ENCODE measurements around the gene BLTP2.
"Not testable (repeated sequence)": the region's sequence is repeated elsewhere in the genome, so short reads cannot be mapped to it uniquely, and the experiment has no call there.

Gene BLTP2

DNA sequence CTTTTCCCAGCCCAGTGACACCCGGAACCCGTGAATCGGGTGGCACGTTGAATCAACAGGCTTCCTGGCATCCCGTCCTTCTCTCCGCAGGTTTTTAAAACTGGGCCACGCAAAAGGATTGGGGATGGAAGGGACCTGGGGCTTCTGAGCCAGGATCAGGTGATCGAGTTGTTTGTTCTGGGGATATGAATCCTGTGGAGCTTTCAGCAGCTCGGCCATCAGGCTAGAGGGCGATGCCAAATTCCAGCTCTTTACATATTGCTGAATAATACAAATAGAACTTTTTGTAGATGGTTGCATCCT lies 17.5 kb upstream of the BLTP2 start:
- TF ChIP-seq CTCF (IDR thresholded peaks at IDR 0.05; ENCODE audit: insufficient read depth, low read depth, low read length, missing control alignments), result no peak
- DNase-seq (ENCODE audit: low read depth), result no peak
- peak overlapping the region; percentile 99 for H3K4me3 ChIP-seq (ENCODE audit: low read length)

DNA sequence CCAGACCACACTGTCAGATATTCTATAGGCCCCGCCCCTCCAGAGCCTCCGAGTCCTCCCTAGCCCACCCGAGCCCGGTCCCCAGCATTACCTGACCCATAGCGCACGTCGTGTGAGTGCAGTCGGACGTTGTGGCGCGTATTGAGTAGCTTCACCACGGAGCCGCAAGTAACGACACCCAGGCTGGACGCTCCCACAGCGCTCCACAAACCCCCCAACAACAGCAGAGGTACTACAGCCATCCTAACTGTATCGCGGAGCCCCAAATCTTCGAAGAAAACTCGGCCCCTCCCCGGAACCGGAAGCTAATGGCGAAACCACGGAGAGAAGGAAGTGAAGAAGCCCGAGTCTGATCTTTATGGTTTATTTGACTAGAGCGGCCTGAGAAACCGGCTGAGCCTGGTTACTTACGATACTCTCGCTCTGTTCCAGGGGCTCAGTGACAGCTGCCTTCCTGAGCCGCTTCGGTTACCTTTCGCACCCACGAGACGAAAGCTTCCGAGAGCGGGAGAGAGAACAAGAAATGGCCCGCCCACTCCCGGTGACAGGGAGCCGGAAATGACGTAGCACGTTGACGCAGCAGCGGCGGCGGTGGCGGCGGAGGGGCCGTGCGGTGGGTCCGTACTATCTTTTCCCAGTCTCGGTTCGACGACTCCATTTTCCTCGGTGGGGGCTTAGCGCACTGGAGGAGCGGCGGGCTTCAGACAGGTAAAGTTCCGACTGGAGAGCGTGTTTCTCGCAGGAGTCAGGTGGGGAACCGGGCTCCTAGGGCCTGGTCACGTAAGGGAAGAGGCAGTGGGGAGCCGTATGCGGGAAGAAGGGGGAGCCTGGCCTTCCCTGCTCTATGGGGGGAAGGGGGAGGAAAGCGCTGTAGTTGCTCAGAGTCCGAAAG lies 16.9 kb upstream of the BLTP2 start, which contains the start of the genes SDF2 and SUPT6H:
SDF2 (minus strand) TSS at position 272 of the 892 bp plus-strand sequence; CDS start at position 242, 30 bp downstream.
SUPT6H (plus strand) TSS at position 571 of the 892 bp plus-strand sequence. CDS start 11,197 bp downstream, outside the sequence.
- peak; percentile 87 for DNase-seq (ENCODE audit: low read depth)
- H3K4me3 ChIP-seq (ENCODE audit: low read length), result peak within 1 kb of the TSS; percentile 99
- TF ChIP-seq CTCF (IDR thresholded peaks at IDR 0.05; ENCODE audit: insufficient read depth, low read depth, low read length, missing control alignments), result no peak

- not testable (repeated sequence) for DNase-seq (ENCODE audit: low read depth); H3K4me3 ChIP-seq (ENCODE audit: low read length)
These were observed 14.5 kb upstream of the BLTP2 start for GRCh38 chr17:28659497-28659881.

GRCh38 chr17:28658766-28659496 lies 14.0 kb upstream of the BLTP2 start:
- not testable (repeated sequence) for DNase-seq (ENCODE audit: low read depth); H3K4me3 ChIP-seq (ENCODE audit: low read length)

GRCh38 chr17:28658342-28658741 lies 13.4 kb upstream of the BLTP2 start:
- DNase-seq (ENCODE audit: low read depth), result not testable (repeated sequence)

GRCh38 chr17:28657756-28658155 lies 12.8 kb upstream of the BLTP2 start:
- peak; percentile 52 for DNase-seq (ENCODE audit: low read depth)
- TF ChIP-seq CTCF (IDR thresholded peaks at IDR 0.05; ENCODE audit: insufficient read depth, low read depth, low read length, missing control alignments), result no peak
- H3K4me3 ChIP-seq (ENCODE audit: low read length), result no peak overlapping the region

More at GRCh38 chr17:28658342-28658741, 13.4 kb upstream of the BLTP2 start:
- not testable (repeated sequence) for H3K4me3 ChIP-seq (ENCODE audit: low read length)

DNA sequence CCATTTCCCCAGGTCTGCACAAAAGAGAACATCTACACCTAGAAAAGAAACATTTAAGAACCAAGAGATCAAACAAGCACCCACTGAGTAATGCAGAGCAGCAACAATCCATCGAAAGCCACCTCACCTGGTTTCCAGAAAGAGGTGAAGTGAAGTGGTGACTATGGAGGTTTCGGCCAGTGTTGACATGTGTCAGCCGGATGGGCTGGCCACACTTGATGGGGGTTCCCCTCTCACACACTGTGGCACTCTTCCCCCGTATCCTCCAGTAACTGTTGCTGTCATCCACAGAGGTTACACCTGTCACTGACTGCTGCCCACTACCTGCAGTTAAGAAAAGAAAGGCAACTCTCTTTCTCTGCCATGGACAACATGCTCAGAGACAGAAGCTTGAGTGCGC lies 10.2 kb upstream of the BLTP2 start:
- TF ChIP-seq CTCF (IDR thresholded peaks at IDR 0.05; ENCODE audit: insufficient read depth, low read depth, low read length, missing control alignments), result no peak
- H3K4me3 ChIP-seq (ENCODE audit: low read length), result no peak overlapping the region
- no peak for DNase-seq (ENCODE audit: low read depth)

- no peak for TF ChIP-seq CTCF (IDR thresholded peaks at IDR 0.05; ENCODE audit: insufficient read depth, low read depth, low read length, missing control alignments)
- DNase-seq (ENCODE audit: low read depth), result no peak
- H3K4me3 ChIP-seq (ENCODE audit: low read length), result no peak overlapping the region
These were observed 3.7 kb upstream of the BLTP2 start for GRCh38 chr17:28648698-28649097.
